HG03039 (cell line): ENCODE measurements around the gene CD48.
"Not testable (repeated sequence)": the region's sequence is repeated elsewhere in the genome, so short reads cannot be mapped to it uniquely, and the experiment has no call there.

Experiments used
- ATAC-seq: cut with Tn5 transposase; IDR thresholded peaks from one replicate; pipeline ENCODE4 v1.9.1; 2021; ENCODE audit warnings: mild to moderate bottlenecking, moderate library complexity; ENCODE audit not compliant: unreplicated experiment

CD48 gene

DNA sequence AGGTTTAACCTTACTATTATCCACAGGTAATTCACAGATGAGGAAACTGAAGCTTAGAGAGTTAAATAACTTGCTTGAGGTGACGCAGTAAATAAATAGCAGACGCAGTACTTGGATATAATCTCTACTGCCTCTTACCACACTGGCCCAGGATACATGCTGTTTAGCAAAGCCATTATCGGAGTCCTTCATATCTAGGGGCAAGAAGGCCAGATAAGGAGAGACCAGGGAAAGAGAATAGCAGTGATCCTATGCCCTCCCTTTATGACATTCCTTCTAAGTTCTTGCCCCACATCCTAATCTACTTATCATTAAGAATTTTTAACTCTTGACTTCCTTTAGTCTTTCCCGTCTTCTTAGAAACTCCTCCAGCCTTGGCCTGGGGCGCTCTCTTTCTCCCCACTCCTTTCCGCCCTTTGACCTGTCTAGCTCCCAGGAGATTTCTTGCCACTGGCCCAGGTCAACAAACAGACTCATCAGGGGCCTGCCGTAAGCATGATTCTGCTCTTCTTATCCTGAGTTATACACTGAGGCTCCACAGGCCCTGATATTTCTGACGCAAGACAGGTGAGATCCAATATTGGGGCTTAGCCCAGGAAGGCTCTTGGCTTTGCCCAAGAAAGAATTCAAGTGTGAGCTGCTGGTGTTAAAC is 53.3 kb downstream of the CD48 start:
- no peak for ATAC-seq

- ATAC-seq: no peak
Observed at GRCh38 chr1:160657250-160657781, 54.3 kb downstream of the CD48 start.

DNA sequence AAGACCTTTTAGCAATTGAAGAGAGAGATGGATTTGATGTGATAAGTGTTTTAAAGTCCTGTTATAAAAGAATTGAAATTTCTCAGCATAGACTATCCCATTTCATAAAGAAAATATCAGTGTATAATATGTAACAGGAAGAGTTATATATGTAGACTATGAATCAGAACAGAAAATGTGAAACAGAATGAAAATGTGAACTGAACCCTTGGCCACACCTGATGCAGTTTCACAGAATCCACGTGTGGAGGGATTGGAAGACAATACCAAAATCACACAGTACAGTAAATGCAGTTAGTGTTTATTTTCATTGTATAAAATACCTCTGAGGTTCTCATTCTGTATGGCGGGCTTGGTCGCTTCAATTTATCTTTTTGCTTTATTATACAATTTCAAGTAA is 54.9 kb downstream of the CD48 start:
- ATAC-seq: no peak

- ATAC-seq: peak; percentile 51
Observed at GRCh38 chr1:160653620-160654016, 58.0 kb downstream of the CD48 start.

- ATAC-seq: peak; percentile 5
Observed at GRCh38 chr1:160652924-160653619, 58.5 kb downstream of the CD48 start.

GRCh38 chr1:160652065-160652641 is 59.5 kb downstream of the CD48 start:
- not testable (repeated sequence) for ATAC-seq

DNA sequence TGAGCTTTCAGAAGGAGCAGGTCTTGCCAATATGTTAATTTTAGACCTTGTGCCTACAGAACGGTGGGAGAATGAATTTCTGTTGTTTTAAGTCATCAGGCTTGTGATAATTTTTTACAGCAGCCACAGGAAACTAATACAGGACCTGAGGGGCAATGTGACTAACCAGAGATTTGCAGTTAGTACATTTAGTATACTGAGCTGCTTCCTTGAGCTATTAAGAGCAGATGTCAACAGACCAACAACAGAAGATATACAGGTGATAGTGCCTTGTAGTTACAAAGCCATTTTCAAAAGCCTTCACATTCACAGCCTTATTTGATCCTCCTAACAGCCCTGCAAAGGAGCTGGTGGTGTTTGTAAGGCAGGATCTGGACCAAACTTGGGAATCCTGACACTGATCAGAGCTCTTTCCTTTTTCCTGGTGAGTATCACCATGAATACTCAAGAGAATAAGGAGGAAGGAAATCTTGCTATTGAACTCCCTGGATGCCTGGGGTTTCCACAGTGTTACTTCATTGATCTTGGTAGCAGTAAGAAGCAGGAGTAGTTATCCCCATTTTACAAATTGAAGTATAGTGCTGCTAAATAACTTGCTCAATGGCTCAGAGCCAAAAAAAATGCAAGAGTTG is 60.1 kb downstream of the CD48 start:
- ATAC-seq: no peak

- no peak for ATAC-seq
Observed at GRCh38 chr1:160647329-160647720, 64.3 kb downstream of the CD48 start.

DNA sequence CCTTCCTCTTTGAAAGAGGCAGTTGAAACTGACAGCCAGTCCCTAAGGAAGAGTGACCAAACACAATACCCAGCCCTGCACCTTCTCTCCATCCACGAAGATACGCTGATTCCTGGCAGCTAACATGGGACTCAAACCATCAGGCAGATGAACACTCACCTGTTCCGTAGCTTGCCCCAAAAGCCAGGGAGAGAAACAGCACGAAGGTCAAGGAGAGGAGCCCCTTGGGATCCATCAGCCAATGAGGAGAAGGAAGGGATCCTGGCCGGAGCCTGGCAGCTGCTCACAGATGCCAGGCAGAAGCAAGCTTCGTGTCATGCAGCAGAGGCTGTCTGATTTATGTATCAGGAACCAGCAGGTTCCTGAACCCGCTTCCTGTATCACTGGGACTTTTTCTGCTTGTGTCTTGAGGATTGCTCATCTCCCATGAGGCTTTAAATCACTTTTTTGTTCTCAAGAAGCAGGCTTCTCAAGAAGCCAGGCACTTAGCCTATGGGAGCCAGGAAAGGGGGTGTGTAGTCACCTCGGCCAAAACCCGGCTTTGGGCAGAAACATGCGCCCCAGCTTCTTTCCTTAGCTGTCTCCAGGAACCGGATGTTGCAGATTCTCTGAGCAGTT is 64.8 kb downstream of the CD48 start, which contains the start of gene SLAMF1:
SLAMF1 (minus strand) TSS at position 334 of the 618 bp plus-strand sequence; CDS start at position 235, 99 bp downstream.
- ATAC-seq: no peak

- no peak for ATAC-seq
Observed at GRCh38 chr1:160646180-160646579, 65.4 kb downstream of the CD48 start.

- ATAC-seq: no peak
Observed at GRCh38 chr1:160645386-160646130, 66.1 kb downstream of the CD48 start.

- ATAC-seq: no peak
Observed at GRCh38 chr1:160644399-160644798, 67.2 kb downstream of the CD48 start.

DNA sequence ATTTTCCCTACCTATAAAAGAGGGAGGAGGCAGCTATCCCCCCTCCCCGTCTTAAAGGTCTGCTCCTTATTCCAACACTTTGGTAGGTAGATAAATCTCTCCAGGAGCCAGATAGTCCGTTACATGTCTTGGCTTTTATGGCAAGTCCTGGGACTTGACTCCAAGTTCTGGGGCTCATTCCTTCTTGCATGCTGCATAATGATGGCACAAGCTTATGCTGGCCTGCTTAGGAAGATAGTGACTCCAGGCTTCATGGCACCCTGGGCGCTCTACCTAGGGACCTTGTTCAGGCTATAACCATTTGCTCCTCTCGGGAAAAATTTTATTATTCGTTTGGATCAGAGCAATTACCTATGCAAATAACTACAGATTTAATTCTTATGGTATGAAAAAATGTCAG is 68.5 kb downstream of the CD48 start:
- ATAC-seq: no peak

DNA sequence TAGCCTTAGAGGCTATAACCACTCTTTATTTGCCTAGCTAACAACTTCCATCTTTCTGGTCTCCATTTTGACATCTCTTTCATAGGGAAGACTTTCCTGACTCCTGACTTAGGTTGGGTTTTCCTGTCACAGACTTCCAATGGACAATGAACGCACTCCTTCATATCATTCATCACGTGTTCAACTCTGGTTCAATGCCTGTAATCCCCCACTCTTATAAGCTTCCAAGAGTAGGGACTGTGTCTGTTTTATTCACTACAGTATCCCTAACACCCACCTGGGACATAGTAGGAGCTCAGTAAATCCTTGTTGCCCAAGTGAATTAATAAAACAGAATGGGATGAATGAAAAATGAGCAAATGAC is 69.4 kb downstream of the CD48 start:
- ATAC-seq: no peak

DNA sequence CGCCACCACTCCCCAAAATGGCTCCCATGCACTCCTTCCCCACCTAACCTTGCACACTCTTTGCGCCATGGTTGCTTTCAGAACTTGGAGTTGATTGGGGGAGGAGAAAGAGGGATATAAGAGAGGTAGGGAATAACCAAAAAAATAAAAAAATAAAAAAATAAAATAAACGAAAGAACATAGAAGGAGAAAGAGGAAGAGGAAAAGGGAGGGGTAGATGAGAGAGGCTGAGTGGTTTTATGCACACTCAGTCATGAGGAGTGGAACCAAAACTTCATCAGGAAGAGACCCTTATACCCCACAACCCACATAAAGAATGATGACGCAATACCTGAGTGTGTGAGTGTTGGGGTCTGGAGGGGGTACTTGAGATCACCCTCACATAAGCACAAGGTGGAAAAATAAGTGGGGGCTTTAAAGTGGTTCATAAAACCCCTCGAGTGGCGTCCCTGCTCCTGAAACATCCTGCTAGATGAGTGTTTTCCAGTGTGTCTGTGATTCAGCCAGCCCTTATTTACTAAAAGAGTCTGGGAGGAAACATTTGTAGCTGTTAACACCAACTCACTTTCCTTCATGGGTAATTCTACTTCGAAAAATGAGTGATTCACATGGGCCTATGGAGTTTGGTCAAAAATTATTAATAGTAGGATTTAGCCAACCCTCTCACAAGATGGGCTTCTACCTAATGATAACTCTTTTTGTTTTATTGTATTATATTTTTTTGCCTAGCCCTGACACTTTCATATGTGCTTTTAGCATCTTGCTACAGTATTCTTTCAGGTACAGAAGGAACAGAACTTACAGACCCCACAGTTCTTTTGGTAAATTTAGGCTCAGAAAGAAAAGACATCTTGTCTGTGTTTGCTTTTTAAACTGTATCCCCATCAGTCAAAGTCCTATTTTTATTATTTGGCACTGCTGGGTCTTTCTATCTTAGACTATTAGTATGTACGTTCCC is 70.0 kb downstream of the CD48 start:
- no peak for ATAC-seq

DNA sequence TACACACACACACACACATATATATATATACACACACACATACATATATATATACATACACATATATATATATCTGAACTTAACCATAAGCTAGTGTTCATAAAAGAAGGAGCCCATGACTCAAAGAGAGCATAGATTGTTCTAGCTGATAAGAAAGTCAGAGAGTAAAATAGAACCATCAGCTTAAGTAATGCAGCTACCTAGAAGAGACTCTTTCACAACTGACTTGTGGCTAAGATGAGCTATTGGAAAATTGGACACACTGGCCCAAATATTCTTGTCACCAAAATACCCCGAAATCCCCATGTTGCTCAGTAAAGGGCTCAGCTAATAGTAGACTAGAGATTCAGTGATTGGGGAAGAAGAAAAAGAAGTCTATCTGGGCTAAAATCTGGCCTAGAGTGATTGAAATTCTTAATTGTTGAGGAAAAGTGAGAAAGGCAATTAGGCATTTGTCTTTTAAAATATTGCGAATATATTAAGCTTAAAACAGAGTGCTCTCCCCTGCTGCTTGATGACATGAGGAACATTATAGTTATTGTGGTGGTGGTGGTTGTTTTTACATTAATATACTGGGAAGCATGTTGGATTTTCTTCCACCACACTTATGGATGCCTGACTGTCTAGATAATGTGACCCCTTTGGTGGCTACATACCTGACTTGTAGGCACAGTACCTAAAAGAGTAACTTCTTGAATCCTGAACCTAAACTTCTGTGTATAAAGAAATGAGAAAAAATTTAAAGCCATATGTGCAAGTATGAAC is 71.1 kb downstream of the CD48 start:
- no peak for ATAC-seq

DNA sequence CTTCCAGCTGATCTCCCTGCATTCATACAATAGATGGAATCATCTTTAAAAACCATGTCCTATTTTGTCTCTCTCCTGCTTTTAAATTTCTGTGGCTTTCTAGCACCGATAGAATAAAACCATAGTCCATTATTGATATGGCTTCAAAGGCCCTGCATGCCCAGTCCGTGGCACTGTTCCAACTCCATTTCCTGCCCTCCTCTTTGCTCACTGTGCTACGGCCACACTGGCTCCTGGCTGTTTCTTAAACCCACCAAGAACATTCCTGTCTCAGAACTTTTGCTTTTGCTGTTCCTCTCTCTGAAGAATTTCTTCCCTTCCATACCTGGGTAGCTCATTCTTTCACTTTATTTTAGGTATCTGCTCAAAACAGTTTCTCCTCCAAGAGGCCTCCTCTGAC is 72.0 kb downstream of the CD48 start:
- no peak for ATAC-seq

DNA sequence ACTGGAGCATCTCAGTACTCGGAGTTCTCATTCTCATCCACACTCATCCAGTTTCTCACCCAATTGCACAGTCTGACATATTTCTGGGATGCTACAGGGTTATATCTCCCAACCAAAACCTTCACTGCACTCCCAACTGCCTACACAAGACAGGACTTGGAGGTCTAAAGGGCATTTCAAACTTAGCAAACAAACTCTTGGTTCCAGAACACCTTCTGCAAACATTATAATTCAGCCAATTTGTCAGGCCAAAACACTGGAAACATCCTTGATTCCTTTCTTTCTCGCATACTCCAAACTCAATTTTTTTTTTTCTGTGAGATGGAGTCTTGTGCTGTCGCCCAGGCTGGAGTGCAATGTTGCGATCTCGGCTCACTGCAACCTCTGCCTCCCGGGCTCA is 72.7 kb downstream of the CD48 start:
- no peak for ATAC-seq

DNA sequence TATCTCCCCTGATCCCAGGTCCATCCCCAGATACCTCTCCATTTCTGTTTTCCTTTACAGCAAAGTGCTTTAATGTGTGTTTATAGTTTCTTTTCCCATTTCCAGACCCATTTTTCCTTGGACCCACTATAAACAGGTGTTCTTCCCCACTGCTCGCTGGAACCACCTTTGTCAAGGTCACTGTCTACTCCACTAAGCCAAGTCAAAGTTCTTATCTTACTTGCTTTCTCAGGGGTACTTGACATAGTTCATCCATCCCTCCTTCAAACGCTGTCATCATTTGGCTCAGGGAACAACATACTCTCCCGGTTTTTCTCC is 73.1 kb downstream of the CD48 start:
- ATAC-seq: no peak
